GM18508 (cell line): Measurements from ENCODE around the gene SPEG.
A peak's percentile ranks its signal among the peaks of the same experiment; 100 is the strongest.

Source experiments
- ATAC-seq: cut with Tn5 transposase; IDR thresholded peaks from one replicate; pipeline ENCODE4 v1.9.1; 2021; ENCODE audit warnings: moderate number of reproducible peaks; ENCODE audit not compliant: insufficient read depth, unreplicated experiment

Gene SPEG

DNA sequence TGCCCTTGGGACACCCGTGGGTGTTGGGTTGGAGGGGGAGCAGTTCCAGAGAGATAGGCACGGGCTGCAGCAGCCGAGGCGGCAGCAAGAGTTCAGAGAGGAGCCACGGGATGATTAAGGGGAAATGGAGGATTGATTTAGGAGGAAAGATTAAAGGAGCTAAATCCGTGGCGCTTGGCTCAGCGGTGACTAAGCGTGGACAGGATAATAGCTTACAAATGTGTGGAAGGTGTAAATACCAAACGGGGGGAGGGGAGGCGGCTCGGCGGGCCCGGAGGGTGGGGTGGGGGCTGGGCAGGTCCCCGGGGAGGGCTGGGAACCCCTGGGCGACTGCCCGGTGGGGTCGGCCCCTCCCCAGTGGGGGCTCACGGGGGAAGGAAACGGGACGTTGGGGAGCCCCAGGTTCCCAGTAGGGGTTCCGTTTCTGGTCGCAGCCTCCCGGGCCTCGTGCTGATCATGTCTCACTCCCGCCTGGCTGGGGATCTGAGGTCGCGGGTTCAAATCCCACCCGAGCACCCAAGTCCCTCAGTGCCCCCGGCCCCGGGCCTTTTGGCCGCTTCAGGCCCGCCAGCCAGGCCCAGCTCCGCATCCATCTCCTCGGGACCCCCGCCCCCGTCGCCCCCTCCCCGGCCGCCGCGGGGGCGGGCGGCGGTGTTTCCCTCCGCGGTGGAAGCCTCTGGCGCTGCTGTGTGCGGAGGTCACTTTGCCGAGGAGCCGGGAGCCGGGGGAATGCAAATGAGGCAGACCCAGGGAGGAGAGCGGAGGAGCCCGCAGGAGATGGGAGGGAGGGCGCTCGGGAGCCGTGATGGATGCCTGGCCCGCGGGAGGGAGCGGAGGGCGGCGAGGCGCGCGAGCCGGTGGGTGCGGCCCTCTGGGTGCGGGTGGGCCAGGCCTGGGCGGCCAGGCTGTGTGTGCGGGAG is 87.7 kb downstream of the SPEG start:
- no peak for ATAC-seq

GRCh38 chr2:219523031-219523671 is 88.5 kb downstream of the SPEG start:
- ATAC-seq = no peak

- no peak for ATAC-seq
Measured at GRCh38 chr2:219524817-219525216, 90.2 kb downstream of the SPEG start.

- no peak for ATAC-seq
Measured at GRCh38 chr2:219525533-219526232, 91.0 kb downstream of the SPEG start.

GRCh38 chr2:219526320-219527075 is 91.9 kb downstream of the SPEG start:
- ATAC-seq = no peak

DNA sequence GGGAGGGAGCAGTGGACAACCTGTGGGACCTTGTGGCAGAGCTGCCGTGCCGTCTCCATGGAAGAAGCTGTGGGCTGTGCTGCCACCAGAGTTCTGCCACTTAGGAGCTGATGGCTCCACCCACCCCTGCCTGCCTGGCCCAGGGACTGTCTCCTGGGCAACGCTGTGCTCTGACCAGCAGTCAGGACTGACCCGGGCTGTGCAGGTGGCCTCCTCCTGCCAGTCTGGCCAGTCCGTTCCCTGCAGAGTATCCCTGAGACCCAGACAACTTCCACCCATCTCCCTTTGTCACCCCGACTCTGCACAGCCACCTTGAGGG is 92.4 kb downstream of the SPEG start:
- ATAC-seq = no peak

DNA sequence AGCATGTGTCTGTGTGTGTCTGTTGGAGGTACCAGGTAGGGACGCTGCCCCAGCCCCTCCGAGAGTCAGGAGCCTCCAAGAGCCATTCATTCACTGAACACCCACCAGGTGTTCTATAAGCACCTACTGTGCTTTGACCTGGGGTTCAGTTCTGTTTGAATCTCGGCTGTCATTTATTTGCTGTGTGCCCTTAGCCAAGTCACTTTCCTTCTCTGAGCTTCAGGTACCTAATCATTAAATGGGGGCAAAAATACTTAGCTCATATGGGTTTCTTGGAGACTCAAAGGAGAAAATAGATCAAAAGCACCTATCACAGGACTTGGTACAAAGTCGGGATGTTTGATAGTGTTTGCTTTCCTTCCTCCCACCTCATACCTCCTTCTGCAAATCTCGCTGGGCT is 92.8 kb downstream of the SPEG start:
- ATAC-seq = no peak

GRCh38 chr2:219530048-219530963 is 95.7 kb downstream of the SPEG start:
- peak; percentile 61 for ATAC-seq

- ATAC-seq = no peak
Measured at GRCh38 chr2:219531639-219532377, 97.2 kb downstream of the SPEG start.

GRCh38 chr2:219532378-219532649 is 97.7 kb downstream of the SPEG start:
- ATAC-seq = no peak

DNA sequence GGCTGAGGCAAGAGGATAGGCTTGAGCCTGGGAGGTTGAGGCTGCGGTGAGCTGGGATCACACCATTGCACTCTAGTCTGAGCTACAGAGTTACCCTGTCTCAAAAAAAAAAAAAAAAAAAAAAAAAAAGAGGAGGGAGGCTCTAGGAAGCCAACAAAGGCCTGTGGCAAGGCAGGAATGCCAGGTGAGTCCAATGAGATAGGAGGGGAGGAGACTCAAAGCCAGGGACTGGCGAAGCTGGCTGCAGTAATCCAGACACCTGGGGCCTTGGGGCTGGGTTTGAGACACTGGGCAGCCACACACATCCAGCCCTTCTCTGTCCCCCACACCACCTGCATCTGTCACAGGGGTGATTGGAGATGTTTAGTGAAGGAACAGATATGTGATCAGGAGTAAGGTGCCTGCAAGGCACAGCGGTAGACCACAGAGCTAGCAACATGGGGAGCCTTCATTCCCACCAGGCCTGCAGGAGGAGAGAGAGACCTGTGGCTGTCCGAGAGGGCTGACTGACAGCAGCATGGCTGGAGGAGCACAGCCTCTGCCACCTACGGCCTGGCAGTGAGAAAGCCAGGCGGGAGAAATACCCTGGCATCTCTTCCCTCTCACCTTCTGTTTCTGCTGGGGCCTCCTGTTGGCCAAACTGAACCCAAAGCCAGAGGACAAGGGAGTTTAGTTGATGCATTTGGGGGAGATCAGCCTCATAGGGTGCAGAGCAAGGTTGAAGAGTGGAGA is 99.5 kb downstream of the SPEG start:
- no peak for ATAC-seq

- ATAC-seq = no peak
Measured at GRCh38 chr2:219536425-219536824, 101.8 kb downstream of the SPEG start.

- no peak for ATAC-seq
Measured at GRCh38 chr2:219536967-219537366, 102.3 kb downstream of the SPEG start.

GRCh38 chr2:219537657-219538488 is 103.2 kb downstream of the SPEG start:
- no peak for ATAC-seq

DNA sequence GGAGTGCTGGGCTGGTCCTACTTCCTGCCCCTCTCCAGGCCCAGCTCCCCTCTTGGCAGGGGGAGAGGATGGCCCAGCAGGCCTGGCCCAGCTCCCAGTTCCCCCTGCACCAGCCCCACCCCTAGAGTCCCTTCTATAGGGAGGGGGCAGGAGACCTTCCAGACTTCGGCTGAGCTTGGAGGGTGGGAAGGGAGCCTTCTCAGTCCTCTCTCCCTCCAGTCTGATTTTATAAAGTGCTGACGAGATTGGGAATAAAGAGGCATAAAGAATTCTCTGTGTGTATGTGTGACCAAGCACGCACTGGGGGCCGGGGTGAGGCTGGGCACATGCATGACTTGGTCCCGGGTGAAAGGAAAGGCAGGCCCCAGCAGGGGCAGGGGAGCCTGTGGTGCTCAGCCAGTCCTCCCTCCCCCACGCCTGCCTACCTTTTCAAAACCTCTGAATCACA is 103.9 kb downstream of the SPEG start:
- ATAC-seq = no peak

GRCh38 chr2:219538956-219539788 is 104.5 kb downstream of the SPEG start:
- no peak for ATAC-seq
